ENCODE results near the gene CMTM5. TPM values are rescaled to one million over a fixed set of nuclear protein-coding genes. Genes with fewer than 3 reads are reported as not detected.

The CMTM5 gene
- total and polyA plus RNA-seq, 10 donors = 1.3 to 13.0 (median 4.1) TPM

GRCh38 chr14:23405096-23405495, 28.2 kb downstream of the CMTM5 start:
- Histone ChIP-seq H3K9me3 (no peaks in the 10 kb centered on the region), H3K4me1 (no peaks in the 10 kb centered on the region), H3K27me3 (replicated peaks in 1 of 7) (peaks cover 0 to 71% (median 0%) of the 10 kb centered on the region in 7 donors), H3K4me3 (no peak overlapping the region), H3K36me3 (no peaks in the 10 kb centered on the region), H3K27ac (no peak overlapping the region)
- TF ChIP-seq CTCF (IDR thresholded peaks at IDR 0.05 in 8 of 11, conservative IDR thresholded peaks at IDR 0.05 in 3 of 11) (no peak), POLR2A (IDR thresholded peaks at IDR 0.05) (no peak), POLR2AphosphoS5 (IDR thresholded peaks at IDR 0.05) (no peak)
- WGBS, 5 donors = 73 to 86% (median 83%) methylated on average over 9 to 10 of the region's 10 CpGs
- intact Hi-C loops (cut with DNase I; ENCODE audit: low total_unique reads) = no loop called here
- DNase-seq = no peak

- peaks cover 0 to 76% (median 0%) of the 10 kb centered on the region in 7 donors for H3K27me3 ChIP-seq (replicated peaks in 1 of 7)
- no peak overlapping the region for H3K4me3 ChIP-seq
- TF ChIP-seq POLR2A (IDR thresholded peaks at IDR 0.05) (no peak), POLR2AphosphoS5 (IDR thresholded peaks at IDR 0.05) (no peak), CTCF (IDR thresholded peaks at IDR 0.05 in 8 of 11, conservative IDR thresholded peaks at IDR 0.05 in 3 of 11) (no peak)
- no peaks in the 10 kb centered on the region for H3K4me1 ChIP-seq
- no peak for DNase-seq
- H3K9me3 ChIP-seq = no peaks in the 10 kb centered on the region
- H3K36me3 ChIP-seq = no peaks in the 10 kb centered on the region
- 70 to 81% (median 80%) methylated on average over 10 to 13 of the region's 13 CpGs for WGBS, 5 donors
- no peak overlapping the region for H3K27ac ChIP-seq
- intact Hi-C loops (cut with DNase I; ENCODE audit: low total_unique reads) = no loop called here
These were observed 28.7 kb downstream of the CMTM5 start for GRCh38 chr14:23405516-23406025.

GRCh38 chr14:23406244-23406643, 29.4 kb downstream of the CMTM5 start:
- Histone ChIP-seq H3K9me3 (no peaks in the 10 kb centered on the region), H3K36me3 (no peaks in the 10 kb centered on the region), H3K4me3 (no peak overlapping the region), H3K27ac (no peak overlapping the region), H3K4me1 (no peaks in the 10 kb centered on the region), H3K27me3 (replicated peaks in 1 of 7) (peaks cover 0 to 80% (median 0%) of the 10 kb centered on the region in 7 donors)
- DNase-seq = no peak
- intact Hi-C loops (cut with DNase I; ENCODE audit: low total_unique reads) = no loop called here
- TF ChIP-seq CTCF (IDR thresholded peaks at IDR 0.05 in 8 of 11, conservative IDR thresholded peaks at IDR 0.05 in 3 of 11) (no peak), POLR2A (IDR thresholded peaks at IDR 0.05) (no peak), POLR2AphosphoS5 (IDR thresholded peaks at IDR 0.05) (no peak)
- 46 to 67% (median 60%) methylated on average over 3 to 4 of the region's 4 CpGs for WGBS, 5 donors

GRCh38 chr14:23406725-23407355, 30.0 kb downstream of the CMTM5 start:
- Histone ChIP-seq H3K4me3 (no peak overlapping the region), H3K9me3 (no peaks in the 10 kb centered on the region), H3K27ac (no peak overlapping the region), H3K27me3 (replicated peaks in 1 of 7) (peaks cover 0 to 83% (median 0%) of the 10 kb centered on the region in 7 donors), H3K4me1 (no peaks in the 10 kb centered on the region), H3K36me3 (no peaks in the 10 kb centered on the region)
- intact Hi-C loops (cut with DNase I; ENCODE audit: low total_unique reads) = no loop called here
- DNase-seq = no peak
- TF ChIP-seq POLR2A (IDR thresholded peaks at IDR 0.05) (no peak), CTCF (IDR thresholded peaks at IDR 0.05 in 8 of 11, conservative IDR thresholded peaks at IDR 0.05 in 3 of 11) (no peak), POLR2AphosphoS5 (IDR thresholded peaks at IDR 0.05) (no peak)
- WGBS, 5 donors = 85 to 93% (median 89%) methylated on average over 15 of the region's 15 CpGs

All from spleen (tissue), 11 donors.